Measurements from ENCODE around the gene KLHL36. TPM values are rescaled to one million over a fixed set of nuclear protein-coding genes. Genes with fewer than 3 reads are reported as not detected.

Gene KLHL36
- total and polyA plus RNA-seq, 8 donors: 23.8 to 50.9 (median 28.3) TPM

DNA sequence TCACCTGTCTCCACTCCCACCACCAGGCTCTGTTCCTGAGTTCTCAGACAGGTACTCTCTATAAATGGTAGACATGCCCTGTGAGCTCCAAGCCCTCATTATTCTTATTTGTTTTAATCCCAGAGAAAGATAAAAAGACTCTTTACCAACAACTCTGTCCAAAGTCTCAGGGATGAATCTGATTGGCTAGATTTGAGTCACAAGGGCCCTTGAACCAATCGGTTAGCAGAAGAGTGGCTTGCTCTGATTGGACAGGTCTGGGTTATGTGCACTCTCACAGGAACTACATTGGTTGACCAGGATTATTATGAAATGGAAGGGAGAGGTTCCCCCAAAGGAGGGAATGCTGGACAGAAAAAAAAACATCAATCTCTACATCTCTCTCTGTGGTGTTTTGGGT, 37.9 kb upstream of the KLHL36 start:
- H3K27me3 ChIP-seq: no peaks in the 10 kb centered on the region
- H3K36me3 ChIP-seq: peaks cover 0 to 12% of the 10 kb centered on the region in 2 donors
- ATAC-seq: no peak
- TF ChIP-seq, protein P1, sequence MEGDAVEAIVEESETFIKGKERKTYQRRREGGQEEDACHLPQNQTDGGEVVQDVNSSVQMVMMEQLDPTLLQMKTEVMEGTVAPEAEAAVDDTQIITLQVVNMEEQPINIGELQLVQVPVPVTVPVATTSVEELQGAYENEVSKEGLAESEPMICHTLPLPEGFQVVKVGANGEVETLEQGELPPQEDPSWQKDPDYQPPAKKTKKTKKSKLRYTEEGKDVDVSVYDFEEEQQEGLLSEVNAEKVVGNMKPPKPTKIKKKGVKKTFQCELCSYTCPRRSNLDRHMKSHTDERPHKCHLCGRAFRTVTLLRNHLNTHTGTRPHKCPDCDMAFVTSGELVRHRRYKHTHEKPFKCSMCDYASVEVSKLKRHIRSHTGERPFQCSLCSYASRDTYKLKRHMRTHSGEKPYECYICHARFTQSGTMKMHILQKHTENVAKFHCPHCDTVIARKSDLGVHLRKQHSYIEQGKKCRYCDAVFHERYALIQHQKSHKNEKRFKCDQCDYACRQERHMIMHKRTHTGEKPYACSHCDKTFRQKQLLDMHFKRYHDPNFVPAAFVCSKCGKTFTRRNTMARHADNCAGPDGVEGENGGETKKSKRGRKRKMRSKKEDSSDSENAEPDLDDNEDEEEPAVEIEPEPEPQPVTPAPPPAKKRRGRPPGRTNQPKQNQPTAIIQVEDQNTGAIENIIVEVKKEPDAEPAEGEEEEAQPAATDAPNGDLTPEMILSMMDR (IDR thresholded peaks at IDR 0.05): no peak
- H3K4me3 ChIP-seq: no peak overlapping the region
- peak overlapping the region in 1 of 2 donors; percentile 88 for H3K27ac ChIP-seq
- DNase-seq: no peak
- intact Hi-C loops (cut with DNase I): no loop called here
- H3K9me3 ChIP-seq: peaks cover 0 to 7% of the 10 kb centered on the region in 2 donors
- H3K4me1 ChIP-seq: peaks cover 11 to 97% of the 10 kb centered on the region in 2 donors

DNA sequence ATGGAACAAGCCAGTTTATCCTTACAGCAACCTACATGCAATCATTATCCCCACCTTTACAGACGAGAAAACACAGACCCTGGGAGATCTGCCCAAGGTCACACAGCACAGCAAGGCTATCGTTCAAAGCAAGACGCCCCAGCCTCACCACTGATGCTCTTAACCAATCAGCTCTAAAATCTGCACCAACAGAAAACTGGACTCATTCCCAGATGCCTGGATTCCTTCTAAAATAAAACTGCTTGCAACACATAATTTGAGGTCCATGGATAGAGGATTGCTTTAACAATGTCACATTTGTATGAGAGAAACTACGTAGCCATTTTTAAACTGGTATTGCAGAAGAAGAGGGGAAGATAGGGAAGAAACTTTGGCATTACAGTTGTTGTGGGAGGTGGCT, 37.3 kb upstream of the KLHL36 start:
- Histone ChIP-seq H3K9me3 (peaks cover 0 to 5% of the 10 kb centered on the region in 2 donors), H3K4me3 (no peak overlapping the region), H3K27me3 (peaks cover 0 to 2% of the 10 kb centered on the region in 2 donors), H3K4me1 (peaks cover 13 to 97% of the 10 kb centered on the region in 2 donors), H3K36me3 (peaks cover 0 to 12% of the 10 kb centered on the region in 2 donors), H3K27ac (peak overlapping the region in 1 of 2 donors; percentile 88)
- DNase-seq: peak in 1 of 4 donors; percentile 74
- intact Hi-C loops (cut with DNase I): no loop called here
- no peak for ATAC-seq
- TF ChIP-seq, protein P1 (IDR thresholded peaks at IDR 0.05): no peak

DNA sequence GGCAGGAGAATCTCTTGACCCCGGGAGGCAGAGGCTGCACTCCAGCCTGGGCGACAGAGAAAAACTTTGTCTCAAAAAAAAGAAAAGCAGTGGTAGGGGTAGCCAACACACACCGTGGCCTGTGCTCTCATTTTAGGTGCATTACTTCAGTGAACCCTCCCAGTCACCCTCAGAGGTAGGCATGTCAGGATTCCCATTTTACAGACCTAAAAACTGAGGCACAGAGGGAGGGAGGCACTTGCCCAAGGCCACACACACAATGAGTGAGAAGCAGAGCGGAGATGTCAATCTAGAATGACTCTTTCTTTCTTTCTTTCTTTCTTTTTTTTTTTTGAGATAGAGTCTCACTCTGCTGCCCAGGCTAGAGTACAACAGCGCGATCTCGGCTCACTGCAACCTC, 35.6 kb upstream of the KLHL36 start:
- Histone ChIP-seq H3K27me3 (peaks cover 0 to 9% of the 10 kb centered on the region in 2 donors), H3K4me1 (peaks cover 13 to 97% of the 10 kb centered on the region in 2 donors), H3K4me3 (no peak overlapping the region), H3K36me3 (peaks cover 0 to 12% of the 10 kb centered on the region in 2 donors), H3K9me3 (peaks cover 0 to 5% of the 10 kb centered on the region in 2 donors), H3K27ac (no peak overlapping the region)
- DNase-seq (no peak), ATAC-seq (no peak)
- intact Hi-C loops (cut with DNase I): no loop called here
- TF ChIP-seq, protein P1 (IDR thresholded peaks at IDR 0.05): no peak

DNA sequence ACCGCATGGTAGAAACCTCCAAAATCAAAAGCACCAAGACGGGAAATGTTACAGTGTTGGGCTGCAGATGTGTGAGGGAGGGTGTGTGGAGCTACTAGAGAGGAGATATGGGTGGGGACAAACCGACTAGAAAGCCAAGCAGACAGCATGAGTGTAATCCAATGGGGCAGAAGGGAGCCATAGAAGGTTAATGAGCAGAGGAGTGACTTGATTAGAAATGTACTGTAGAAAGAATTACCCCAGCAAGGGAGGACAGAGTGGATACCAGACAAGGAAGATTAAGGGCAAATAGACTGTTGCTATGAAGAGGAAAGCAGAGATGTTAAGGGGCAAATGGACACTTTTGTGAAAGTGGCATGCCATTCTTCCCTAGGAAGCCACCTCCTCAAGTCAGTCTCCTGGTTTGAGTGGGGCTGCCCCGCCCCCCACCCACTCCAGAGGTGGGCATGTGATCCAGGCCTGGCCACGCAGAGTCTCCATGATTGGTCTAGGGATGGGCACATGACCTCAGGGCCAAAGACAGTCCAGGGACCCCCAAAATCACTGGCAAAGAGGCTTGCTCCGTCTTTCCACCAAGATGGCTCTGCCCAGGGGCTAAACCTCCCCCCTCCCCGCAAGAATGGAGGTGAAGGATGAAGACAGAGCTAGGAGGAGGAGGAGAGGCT, 34.8 kb upstream of the KLHL36 start:
- TF ChIP-seq, protein P1 (IDR thresholded peaks at IDR 0.05): no peak
- no peak for ATAC-seq
- intact Hi-C loops (cut with DNase I): no loop called here
- peaks cover 0 to 5% of the 10 kb centered on the region in 2 donors for H3K9me3 ChIP-seq
- peaks cover 0 to 12% of the 10 kb centered on the region in 2 donors for H3K36me3 ChIP-seq
- H3K27ac ChIP-seq: peak overlapping the region in 1 of 2 donors; percentile 7
- H3K4me1 ChIP-seq: peaks cover 13 to 91% of the 10 kb centered on the region in 2 donors
- H3K4me3 ChIP-seq: peak overlapping the region in 1 of 2 donors; percentile 90
- H3K27me3 ChIP-seq: peaks cover 0 to 9% of the 10 kb centered on the region in 2 donors
- DNase-seq: no peak

DNA sequence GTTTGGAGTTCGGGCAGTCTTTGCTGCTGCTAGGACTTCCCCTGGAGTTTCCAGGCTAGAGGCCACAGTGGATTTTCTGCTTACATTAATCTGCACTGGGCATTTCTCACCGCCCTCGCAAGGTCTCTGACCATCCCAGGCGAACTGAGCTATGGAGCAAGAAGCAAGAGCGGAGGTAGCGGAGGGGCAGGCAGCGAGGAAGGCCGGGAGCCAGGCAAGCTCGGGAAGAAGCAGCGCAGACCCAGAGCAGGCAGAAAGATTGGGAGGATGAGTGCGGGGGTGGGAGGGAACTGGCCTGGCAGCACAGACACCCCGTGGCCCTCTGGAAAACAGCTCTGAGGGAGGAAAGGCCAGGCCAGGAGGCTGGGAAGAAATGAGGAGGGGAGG, 34.2 kb upstream of the KLHL36 start:
- intact Hi-C loops (cut with DNase I): no loop called here
- TF ChIP-seq, protein P1 (IDR thresholded peaks at IDR 0.05): no peak
- H3K27me3 ChIP-seq: peaks cover 0 to 9% of the 10 kb centered on the region in 2 donors
- peak overlapping the region in 1 of 2 donors; percentile 7 for H3K27ac ChIP-seq
- peaks cover 0 to 5% of the 10 kb centered on the region in 2 donors for H3K9me3 ChIP-seq
- ATAC-seq (no peak), DNase-seq (peak in 1 of 4 donors; percentile 67)
- H3K4me3 ChIP-seq: peak overlapping the region in 1 of 2 donors; percentile 90
- peaks cover 13 to 91% of the 10 kb centered on the region in 2 donors for H3K4me1 ChIP-seq
- peaks cover 0 to 12% of the 10 kb centered on the region in 2 donors for H3K36me3 ChIP-seq
